ENCODE measurements around the gene PTPRJ. TPM values are rescaled to one million over a fixed set of nuclear protein-coding genes. Genes with fewer than 3 reads are reported as not detected.

The PTPRJ gene
- total RNA-seq, 2 experiments from 2014 or later: 74.3 to 80.5 TPM

- CTCF ChIA-PET: interaction anchor here (0.6 to 1.4 kb wide), 2 partner anchors 30 to 81 kb away, joined by 3 to 4 read pairs; no protein-coding TSS in a partner anchor
- Mint-ChIP-seq H3K36me3 (peaks cover 26% of the 10 kb centered on the region), H3K27ac (no peak overlapping the region), H3K9me3 (ENCODE audit: low read depth) (no peaks in the 10 kb centered on the region), H3K27me3 (no peaks in the 10 kb centered on the region), H3K4me1 (peaks cover 40% of the 10 kb centered on the region), H3K4me3 (no peak overlapping the region)
- no peak for DNase-seq
- ATAC-seq: peak; percentile 57
These were observed 101.0 kb downstream of the PTPRJ start for GRCh38 chr11:48081151-48082010.

GRCh38 chr11:48082771-48083170 is 102.4 kb downstream of the PTPRJ start:
- Mint-ChIP-seq H3K4me1 (peaks cover 39% of the 10 kb centered on the region), H3K27me3 (no peaks in the 10 kb centered on the region), H3K36me3 (peaks cover 21% of the 10 kb centered on the region), H3K27ac (peak overlapping the region; percentile 20), H3K4me3 (no peak overlapping the region), H3K9me3 (ENCODE audit: low read depth) (no peaks in the 10 kb centered on the region)
- CTCF ChIA-PET: no interaction called here
- DNase-seq: no peak
- peak; percentile 30 for ATAC-seq

GRCh38 chr11:48083421-48083820 is 103.1 kb downstream of the PTPRJ start:
- CTCF ChIA-PET: no interaction called here
- H3K9me3 Mint-ChIP-seq (ENCODE audit: low read depth): no peaks in the 10 kb centered on the region
- no peak overlapping the region for H3K27ac Mint-ChIP-seq
- peaks cover 35% of the 10 kb centered on the region for H3K4me1 Mint-ChIP-seq
- no peak overlapping the region for H3K4me3 Mint-ChIP-seq
- peaks cover 18% of the 10 kb centered on the region for H3K36me3 Mint-ChIP-seq
- no peak for ATAC-seq
- no peak for DNase-seq
- H3K27me3 Mint-ChIP-seq: no peaks in the 10 kb centered on the region

GRCh38 chr11:48085688-48086087 is 105.3 kb downstream of the PTPRJ start:
- Mint-ChIP-seq H3K27me3 (no peaks in the 10 kb centered on the region), H3K4me3 (no peak overlapping the region), H3K4me1 (peaks cover 39% of the 10 kb centered on the region), H3K9me3 (ENCODE audit: low read depth) (no peaks in the 10 kb centered on the region), H3K27ac (no peak overlapping the region), H3K36me3 (peaks cover 10% of the 10 kb centered on the region)
- DNase-seq (no peak), ATAC-seq (no peak)
- CTCF ChIA-PET: interaction anchor here (0.6 to 2.4 kb wide), 4 partner anchors 16 to 151 kb away, joined by 3 to 5 read pairs (median 3); no protein-coding TSS in a partner anchor

- Mint-ChIP-seq H3K36me3 (peaks cover 12% of the 10 kb centered on the region), H3K4me3 (no peak overlapping the region), H3K27me3 (no peaks in the 10 kb centered on the region), H3K9me3 (ENCODE audit: low read depth) (no peaks in the 10 kb centered on the region), H3K27ac (no peak overlapping the region), H3K4me1 (peaks cover 35% of the 10 kb centered on the region)
- ATAC-seq (no peak), DNase-seq (no peak)
- CTCF ChIA-PET: interaction anchor here (0.7 to 2.4 kb wide), 2 partner anchors 13 to 18 kb away, joined by 3 to 5 read pairs; no protein-coding TSS in a partner anchor
These were observed 107.1 kb downstream of the PTPRJ start for GRCh38 chr11:48087422-48087821.

- Mint-ChIP-seq H3K9me3 (ENCODE audit: low read depth) (no peaks in the 10 kb centered on the region), H3K36me3 (peaks cover 12% of the 10 kb centered on the region), H3K4me1 (peaks cover 35% of the 10 kb centered on the region), H3K27ac (no peak overlapping the region), H3K4me3 (no peak overlapping the region), H3K27me3 (no peaks in the 10 kb centered on the region)
- CTCF ChIA-PET: no interaction called here
- ATAC-seq (no peak), DNase-seq (no peak)
These were observed 107.8 kb downstream of the PTPRJ start for GRCh38 chr11:48087974-48088681.

GRCh38 chr11:48088682-48089050 is 108.3 kb downstream of the PTPRJ start:
- ATAC-seq (no peak), DNase-seq (no peak)
- Mint-ChIP-seq H3K4me1 (peaks cover 35% of the 10 kb centered on the region), H3K9me3 (ENCODE audit: low read depth) (no peaks in the 10 kb centered on the region), H3K27me3 (no peaks in the 10 kb centered on the region), H3K27ac (no peak overlapping the region), H3K36me3 (peaks cover 10% of the 10 kb centered on the region), H3K4me3 (no peak overlapping the region)
- CTCF ChIA-PET: no interaction called here

GRCh38 chr11:48090174-48090573 is 109.8 kb downstream of the PTPRJ start:
- ATAC-seq (no peak), DNase-seq (no peak)
- Mint-ChIP-seq H3K27me3 (no peaks in the 10 kb centered on the region), H3K4me3 (no peak overlapping the region), H3K9me3 (ENCODE audit: low read depth) (no peaks in the 10 kb centered on the region), H3K36me3 (peaks cover 7% of the 10 kb centered on the region), H3K4me1 (peaks cover 48% of the 10 kb centered on the region), H3K27ac (no peak overlapping the region)
- CTCF ChIA-PET: interaction anchor here (0.8 kb wide), 1 partner anchor 34 kb away, joined by 3 read pairs; no protein-coding TSS in a partner anchor

GRCh38 chr11:48091426-48092102 is 111.2 kb downstream of the PTPRJ start:
- Mint-ChIP-seq H3K9me3 (ENCODE audit: low read depth) (no peaks in the 10 kb centered on the region), H3K27me3 (no peaks in the 10 kb centered on the region), H3K36me3 (peaks cover 12% of the 10 kb centered on the region), H3K27ac (peak overlapping the region; percentile 50), H3K4me1 (peaks cover 60% of the 10 kb centered on the region), H3K4me3 (no peak overlapping the region)
- no peak for DNase-seq
- CTCF ChIA-PET: interaction anchor here (1.4 kb wide), 1 partner anchor 9 kb away, joined by 5 read pairs; no protein-coding TSS in a partner anchor
- ATAC-seq: no peak

- CTCF ChIA-PET: interaction anchor here (1.1 kb wide), 1 partner anchor 96 kb away, joined by 3 read pairs; no protein-coding TSS in a partner anchor
- no peak for DNase-seq
- H3K4me1 Mint-ChIP-seq: peaks cover 67% of the 10 kb centered on the region
- H3K27me3 Mint-ChIP-seq: no peaks in the 10 kb centered on the region
- no peak for ATAC-seq
- H3K27ac Mint-ChIP-seq: no peak overlapping the region
- peaks cover 12% of the 10 kb centered on the region for H3K36me3 Mint-ChIP-seq
- no peak overlapping the region for H3K4me3 Mint-ChIP-seq
- H3K9me3 Mint-ChIP-seq (ENCODE audit: low read depth): no peaks in the 10 kb centered on the region
These were observed 113.0 kb downstream of the PTPRJ start for GRCh38 chr11:48093323-48093722.

- peaks cover 69% of the 10 kb centered on the region for H3K4me1 Mint-ChIP-seq
- ATAC-seq: no peak
- H3K4me3 Mint-ChIP-seq: peak overlapping the region; percentile 12
- H3K27me3 Mint-ChIP-seq: no peaks in the 10 kb centered on the region
- H3K36me3 Mint-ChIP-seq: peaks cover 12% of the 10 kb centered on the region
- H3K27ac Mint-ChIP-seq: peak overlapping the region; percentile 60
- CTCF ChIA-PET: interaction anchor here (1.0 kb wide), 1 partner anchor 18 kb away, joined by 3 read pairs; no protein-coding TSS in a partner anchor
- no peak for DNase-seq
- H3K9me3 Mint-ChIP-seq (ENCODE audit: low read depth): no peaks in the 10 kb centered on the region
These were observed 113.7 kb downstream of the PTPRJ start for GRCh38 chr11:48093795-48094642.

- H3K9me3 Mint-ChIP-seq (ENCODE audit: low read depth): no peaks in the 10 kb centered on the region
- peaks cover 70% of the 10 kb centered on the region for H3K4me1 Mint-ChIP-seq
- H3K27ac Mint-ChIP-seq: no peak overlapping the region
- H3K36me3 Mint-ChIP-seq: peaks cover 12% of the 10 kb centered on the region
- ATAC-seq (no peak), DNase-seq (no peak)
- CTCF ChIA-PET: interaction anchor here (1.0 to 1.2 kb wide), 2 partner anchors 19 to 158 kb away, joined by 3 read pairs; no protein-coding TSS in a partner anchor
- H3K27me3 Mint-ChIP-seq: no peaks in the 10 kb centered on the region
- no peak overlapping the region for H3K4me3 Mint-ChIP-seq
These were observed 114.4 kb downstream of the PTPRJ start for GRCh38 chr11:48094643-48095339.

Data from activated CD8-positive, alpha-beta memory T cell treated with anti-CD3 and anti-CD28 coated beads, Interleukin-2, amount 10 ng/mL, durations not matched to agents 7 days and 5 days (primary cell).